WERI-Rb-1 (cell line): ENCODE results near the gene DAZAP1.

ENCODE experiments used
- DNase-seq: peaks from one replicate; pipeline ENCODE4 v3.0.0-alpha.2; 2020
- H3K27ac ChIP-seq: fragments of 250-450 bp; sonication (Bioruptor Pico); 2 replicates; pipeline ENCODE4 v1.5.1; 2020; ENCODE audit warnings: mild to moderate bottlenecking, moderate library complexity
- H3K27me3 ChIP-seq: fragments of 250-450 bp; sonication (Bioruptor Pico); 2 replicates; pipeline ENCODE4 v1.5.1; 2021; ENCODE audit warnings: mild to moderate bottlenecking, low read depth, moderate library complexity; ENCODE audit not compliant: insufficient read depth, severe bottlenecking
- H3K36me3 ChIP-seq: fragments of 250-450 bp; sonication (Bioruptor Pico); 2 replicates; pipeline ENCODE4 v1.5.1; 2020; ENCODE audit warnings: mild to moderate bottlenecking, moderate library complexity
- H3K4me3 ChIP-seq: 2 replicates; pipeline ENCODE4 v1.5.1; 2011; ENCODE audit warnings: low read depth, mild to moderate bottlenecking, control low read depth, low read length
- H3K9me3 ChIP-seq: fragments of 250-450 bp; sonication (Bioruptor Pico); 2 replicates; pipeline ENCODE4 v1.5.1; 2021; ENCODE audit warnings: mild to moderate bottlenecking, moderate library complexity; ENCODE audit not compliant: severe bottlenecking
- TF ChIP-seq, protein P1 (sequence below): IDR thresholded peaks from 2 replicates; pipeline ENCODE4 v1.5.1; 2011; ENCODE audit warnings: low read depth, mild to moderate bottlenecking, control low read depth, inconsistent platforms, low read length

Gene DAZAP1

GRCh38 chr19:1407528-1408299, at the start of gene DAZAP1:
DAZAP1 (plus strand) TSS chr19:1407586; CDS start chr19:1407774, 188 bp downstream.
- no peak for DNase-seq
- Histone ChIP-seq H3K4me3 (peak within 1 kb of the TSS; percentile 74), H3K27ac (peak within 1 kb of the TSS; percentile 96), H3K9me3 (no peaks in the 10 kb centered on the region), H3K27me3 (no peaks in the 10 kb centered on the region), H3K36me3 (peaks cover 47% of the 10 kb centered on the region)
- TF ChIP-seq, protein P1, sequence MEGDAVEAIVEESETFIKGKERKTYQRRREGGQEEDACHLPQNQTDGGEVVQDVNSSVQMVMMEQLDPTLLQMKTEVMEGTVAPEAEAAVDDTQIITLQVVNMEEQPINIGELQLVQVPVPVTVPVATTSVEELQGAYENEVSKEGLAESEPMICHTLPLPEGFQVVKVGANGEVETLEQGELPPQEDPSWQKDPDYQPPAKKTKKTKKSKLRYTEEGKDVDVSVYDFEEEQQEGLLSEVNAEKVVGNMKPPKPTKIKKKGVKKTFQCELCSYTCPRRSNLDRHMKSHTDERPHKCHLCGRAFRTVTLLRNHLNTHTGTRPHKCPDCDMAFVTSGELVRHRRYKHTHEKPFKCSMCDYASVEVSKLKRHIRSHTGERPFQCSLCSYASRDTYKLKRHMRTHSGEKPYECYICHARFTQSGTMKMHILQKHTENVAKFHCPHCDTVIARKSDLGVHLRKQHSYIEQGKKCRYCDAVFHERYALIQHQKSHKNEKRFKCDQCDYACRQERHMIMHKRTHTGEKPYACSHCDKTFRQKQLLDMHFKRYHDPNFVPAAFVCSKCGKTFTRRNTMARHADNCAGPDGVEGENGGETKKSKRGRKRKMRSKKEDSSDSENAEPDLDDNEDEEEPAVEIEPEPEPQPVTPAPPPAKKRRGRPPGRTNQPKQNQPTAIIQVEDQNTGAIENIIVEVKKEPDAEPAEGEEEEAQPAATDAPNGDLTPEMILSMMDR, result no peak

- H3K4me3 ChIP-seq, result no peak overlapping the region
- H3K27me3 ChIP-seq, result no peaks in the 10 kb centered on the region
- H3K9me3 ChIP-seq, result no peaks in the 10 kb centered on the region
Measured at GRCh38 chr19:1360126-1360817, 47.1 kb upstream of the DAZAP1 start.

DNA sequence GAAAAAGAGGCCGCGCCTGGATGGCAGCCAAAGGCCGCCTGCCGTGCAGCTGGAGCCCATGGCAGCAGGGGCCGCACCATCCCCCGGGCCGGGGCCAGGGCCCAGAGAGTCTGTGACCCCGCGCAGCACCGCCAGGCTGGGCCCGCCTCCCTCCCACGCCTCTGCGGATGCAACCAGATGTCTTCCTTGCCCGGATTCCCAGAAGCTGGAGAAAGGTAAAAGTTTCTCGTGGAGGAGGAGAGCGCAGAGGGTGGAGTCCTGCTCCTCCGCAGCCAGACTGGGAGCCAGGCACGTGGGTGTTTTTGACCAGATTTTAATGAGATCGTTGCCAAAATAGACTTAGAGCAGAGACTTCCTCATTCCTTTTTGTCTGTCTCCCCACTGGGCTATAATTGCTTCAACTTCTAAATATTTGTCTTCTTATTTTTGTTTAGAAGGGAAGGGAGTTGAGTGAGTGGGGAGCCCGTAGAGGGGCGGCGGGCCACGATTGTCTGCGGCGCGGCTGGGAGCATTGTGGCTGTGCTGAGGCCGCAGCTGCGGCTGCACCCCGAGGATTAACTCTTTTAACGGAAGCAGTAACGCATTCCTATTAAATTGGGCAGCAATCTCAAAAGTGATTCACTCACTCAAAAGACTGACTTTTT, 46.4 kb upstream of the DAZAP1 start:
- no peak overlapping the region for H3K4me3 ChIP-seq
- H3K27me3 ChIP-seq, result no peaks in the 10 kb centered on the region
- no peak for DNase-seq
- TF ChIP-seq, protein P1, result no peak
- H3K9me3 ChIP-seq, result no peaks in the 10 kb centered on the region
- H3K27ac ChIP-seq, result no peak overlapping the region
- H3K36me3 ChIP-seq, result peaks cover 78% of the 10 kb centered on the region

More at GRCh38 chr19:1360126-1360817, 47.1 kb upstream of the DAZAP1 start:
- DNase-seq, result no peak
- H3K27ac ChIP-seq, result no peak overlapping the region
- peaks cover 73% of the 10 kb centered on the region for H3K36me3 ChIP-seq
- TF ChIP-seq, protein P1, result no peak

DNA sequence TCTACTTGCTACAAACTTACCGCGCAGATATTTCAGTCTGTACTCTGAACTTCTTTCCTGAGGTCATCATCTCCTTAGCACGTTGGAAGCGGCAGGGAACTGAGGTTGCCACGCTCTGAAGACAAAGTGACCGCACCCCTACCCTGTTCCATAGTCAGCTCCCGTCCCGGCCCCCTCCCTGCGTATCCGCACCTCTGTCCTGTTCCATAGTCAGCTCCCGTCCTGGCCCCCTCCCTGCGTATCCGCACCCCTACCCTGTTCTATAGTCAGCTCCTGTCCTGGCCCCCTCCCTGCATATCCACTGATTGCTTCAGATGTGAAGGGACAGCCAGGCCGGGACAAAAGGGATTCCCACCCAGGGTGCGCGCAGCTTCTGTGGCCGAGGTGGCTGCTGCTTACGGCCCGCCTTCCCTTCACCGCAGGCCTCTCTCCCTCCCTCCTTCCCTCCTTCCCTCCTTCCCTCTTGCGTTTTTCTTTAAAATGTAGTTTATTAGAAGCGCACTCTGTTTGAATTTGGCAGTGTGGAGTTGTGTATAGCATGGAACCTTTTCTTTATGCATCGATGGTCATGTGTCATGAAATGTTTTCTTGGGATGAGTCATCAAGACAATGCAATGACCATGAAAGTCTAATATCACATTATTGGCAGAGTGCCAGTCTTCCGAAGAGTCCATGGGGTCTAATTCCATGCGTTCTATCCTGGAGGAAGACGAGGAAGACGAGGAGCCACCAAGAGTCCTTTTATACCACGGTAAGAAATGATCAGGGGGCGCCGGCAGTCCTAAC, 45.6 kb upstream of the DAZAP1 start:
- no peaks in the 10 kb centered on the region for H3K9me3 ChIP-seq
- TF ChIP-seq, protein P1, result no peak
- H3K27me3 ChIP-seq, result no peaks in the 10 kb centered on the region
- no peak overlapping the region for H3K27ac ChIP-seq
- DNase-seq, result no peak
- H3K36me3 ChIP-seq, result peaks cover 81% of the 10 kb centered on the region
- no peak overlapping the region for H3K4me3 ChIP-seq

GRCh38 chr19:1362387-1363257, 44.8 kb upstream of the DAZAP1 start:
- DNase-seq, result no peak
- H3K27ac ChIP-seq, result no peak overlapping the region
- H3K36me3 ChIP-seq, result peaks cover 82% of the 10 kb centered on the region
- TF ChIP-seq, protein P1, result no peak
- H3K4me3 ChIP-seq, result no peak overlapping the region
- H3K9me3 ChIP-seq, result no peaks in the 10 kb centered on the region
- H3K27me3 ChIP-seq, result no peaks in the 10 kb centered on the region
